Endothelial cell of umbilical vein (primary cell): Measurements from ENCODE around the gene MAK. TPM values are rescaled to one million over a fixed set of nuclear protein-coding genes. Genes with fewer than 3 reads are reported as not detected.

Experiments
- BruUV-seq: library from RNA; stranded (reverse); fragments of 400-500 nt; replicated peaks from 2 replicates; lab custom pipeline; 2021; lab: Mats Ljungman, UMichigan
- CTCF ChIA-PET: fragments of 300-600, 350-600 bp; sonication (Branson Sonifier 250); formaldehyde crosslinking; loops from one replicate; lab custom pipeline; 2021; ENCODE audit warnings: antibody characterized with exemption, inconsistent platforms; lab: Charles Lee
- POLR2A ChIA-PET: fragments of 300-600, 350-600 bp; sonication (Branson Sonifier 250); formaldehyde crosslinking; loops from one replicate; lab custom pipeline; 2021; ENCODE audit warnings: antibody characterized with exemption, inconsistent platforms; lab: Charles Lee
- DNase-seq: peaks from one replicate; pipeline ENCODE4 v3.0.0-alpha.2; 2011; ENCODE audit warnings: low read depth, low spot score
- FAIRE-seq: peaks from 2 replicates; lab custom pipeline; 2011; peaks lifted over from hg19 to GRCh38; lab: Jason Lieb, UNC
- H2AFZ ChIP-seq: 2 replicates; pipeline ENCODE4 v1.6.0; 2012; ENCODE audit warnings: low read depth, low read length, control low read depth, inconsistent platforms
- H3K27ac ChIP-seq: 2 replicates; pipeline ENCODE4 v1.5.1; 2011; ENCODE audit warnings: low read depth, mild to moderate bottlenecking, control low read depth, low read length, moderate library complexity; ENCODE audit not compliant: insufficient read depth
- H3K27me3 ChIP-seq, 2 experiments: 2 replicates each; pipeline versions ENCODE4 v1.6.0 to v1.6.1; 2011; ENCODE audit warnings: low read length in 2 of 2, mixed read lengths in 1 of 2; ENCODE audit not compliant: control insufficient read depth in 2 of 2, insufficient read depth in 2 of 2
- H3K36me3 ChIP-seq, 2 experiments: 2 replicates in 1 of 2; 3 replicates in 1 of 2; pipeline ENCODE4 v1.5.1; 2011; ENCODE audit warnings: low read length in 2 of 2, mild to moderate bottlenecking in 1 of 2, moderate library complexity in 1 of 2; ENCODE audit not compliant: control insufficient read depth in 2 of 2, insufficient read depth in 2 of 2; ENCODE audit errors: extremely low read depth in 1 of 2
- H3K4me1 ChIP-seq: 3 replicates; pipeline ENCODE4 v1.5.1; 2011; ENCODE audit warnings: mild to moderate bottlenecking, low read length; ENCODE audit not compliant: control insufficient read depth, insufficient read depth; ENCODE audit errors: extremely low read depth
- H3K4me2 ChIP-seq: 2 replicates; pipeline ENCODE4 v1.6.1; 2011; ENCODE audit warnings: low read length, control low read depth, mixed read lengths; ENCODE audit not compliant: insufficient read depth
- H3K4me3 ChIP-seq, 3 experiments: fragments of 200-600 bp in 1 of 3; sonication (generic), shearing (Covaris generic) in 1 of 3; replicated peaks in 1 of 3; 2 replicates each; pipeline ENCODE4 v1.5.1; 2011 to 2016; ENCODE audit warnings: control low read depth in 3 of 3, low read length in 3 of 3, mild to moderate bottlenecking in 2 of 3, inconsistent platforms in 1 of 3, low read depth in 1 of 3, moderate library complexity in 1 of 3; ENCODE audit not compliant: insufficient read depth in 1 of 3
- H3K79me2 ChIP-seq: 2 replicates; pipeline ENCODE4 v1.6.0; 2012; ENCODE audit warnings: low read length, inconsistent platforms; ENCODE audit not compliant: control insufficient read depth, insufficient read depth
- H3K9ac ChIP-seq: replicated peaks from 2 replicates; pipeline ENCODE3; 2011; ENCODE audit warnings: low read length, control low read depth; ENCODE audit not compliant: insufficient read depth; ENCODE audit errors: extremely low read depth
- H3K9me1 ChIP-seq: replicated peaks from 3 replicates; pipeline ENCODE4 v1.6.0; 2011; ENCODE audit warnings: mild to moderate bottlenecking, low read length; ENCODE audit not compliant: control insufficient read depth, insufficient read depth; ENCODE audit errors: extremely low read depth
- H3K9me3 ChIP-seq: replicated peaks from 2 replicates; pipeline ENCODE4 v1.5.1; 2012; ENCODE audit warnings: low read length, inconsistent platforms; ENCODE audit not compliant: control insufficient read depth, insufficient read depth
- H4K20me1 ChIP-seq: replicated peaks from 2 replicates; pipeline ENCODE3; 2011; ENCODE audit warnings: mild to moderate bottlenecking, low read length; ENCODE audit not compliant: control insufficient read depth, insufficient read depth; ENCODE audit errors: extremely low read depth
- EZH2 ChIP-seq: IDR thresholded peaks from 2 replicates; pipeline ENCODE4 v1.6.1; 2012; ENCODE audit warnings: borderline replicate concordance, low read depth, mild to moderate bottlenecking, moderate library complexity, low read length, inconsistent platforms; ENCODE audit not compliant: severe bottlenecking
- FOS ChIP-seq: IDR thresholded peaks from 2 replicates; pipeline ENCODE4 v1.6.1; 2011; ENCODE audit warnings: mild to moderate bottlenecking, low read length, moderate library complexity, borderline replicate concordance; ENCODE audit not compliant: insufficient read depth
- GATA2 ChIP-seq: IDR thresholded peaks from 2 replicates; pipeline ENCODE4 v1.7.0; 2011; ENCODE audit warnings: low read depth, mild to moderate bottlenecking, moderate library complexity, mixed read lengths, low read length; ENCODE audit not compliant: insufficient read length, insufficient read depth
- POLR2A ChIP-seq: IDR thresholded peaks from 2 replicates; pipeline ENCODE4 v1.6.1; 2012; ENCODE audit warnings: low read depth, mild to moderate bottlenecking, control low read depth, low read length
- POLR2AphosphoS5 ChIP-seq: IDR thresholded peaks from 2 replicates; pipeline ENCODE4 v1.6.1; 2012; ENCODE audit warnings: low read depth, mild to moderate bottlenecking, control low read depth, low read length, moderate library complexity; ENCODE audit not compliant: insufficient read depth
- dilution Hi-C: fragments of 300-500 bp; cut with MboI; formaldehyde crosslinking; loops from one replicate; pipeline ENCODE4 v1.15.0; 2019; ENCODE audit warnings: low sequenced_read_pairs; ENCODE audit not compliant: extremely low pct_ligation_motif_present
- intact Hi-C: fragments of 100-400 bp; cut with micrococcal nuclease; formaldehyde crosslinking; loops from one replicate; pipeline ENCODE4 v1.10.0; 2022
- polyA plus RNA-seq, 4 experiments: library from polyadenylated mRNA; depleted of rRNA in 3 of 4; stranded (reverse) in 3 of 4; unstranded in 1 of 4; fragments of >200 nt; gene quantifications; 2 replicates each; pipeline versions ENCODE4 v1.2.1 to v1.2.3, GENCODE V29; 2011 to 2012; ENCODE audit warnings: missing spikeins in 1 of 4
- total RNA-seq: library from RNA; stranded (reverse); gene quantifications from 2 replicates; pipeline ENCODE4 v1.2.3, GENCODE V29; 2021
- TF ChIP-seq, protein P1 (sequence below): IDR thresholded peaks from 2 replicates; pipeline ENCODE4 v1.6.1; 2011; ENCODE audit not compliant: insufficient read depth, insufficient read length
- TF ChIP-seq, protein P2 (sequence below), 2 donors: IDR thresholded peaks; 1 replicate in 1 of 2; 2 replicates in 1 of 2; pipeline ENCODE4 v1.5.1; 2011; ENCODE audit warnings: low read length in 2 of 2, mild to moderate bottlenecking in 2 of 2, moderate library complexity in 2 of 2, control low read depth in 1 of 2, inconsistent platforms in 1 of 2, low read depth in 1 of 2; ENCODE audit not compliant: insufficient read depth in 1 of 2; ENCODE audit errors: extremely low read depth in 1 of 2

Gene MAK
- total and polyA plus RNA-seq, 2 donors (not counting 3 experiments of a cell fraction or from before 2014, with no cell fraction given) = not detected

DNA sequence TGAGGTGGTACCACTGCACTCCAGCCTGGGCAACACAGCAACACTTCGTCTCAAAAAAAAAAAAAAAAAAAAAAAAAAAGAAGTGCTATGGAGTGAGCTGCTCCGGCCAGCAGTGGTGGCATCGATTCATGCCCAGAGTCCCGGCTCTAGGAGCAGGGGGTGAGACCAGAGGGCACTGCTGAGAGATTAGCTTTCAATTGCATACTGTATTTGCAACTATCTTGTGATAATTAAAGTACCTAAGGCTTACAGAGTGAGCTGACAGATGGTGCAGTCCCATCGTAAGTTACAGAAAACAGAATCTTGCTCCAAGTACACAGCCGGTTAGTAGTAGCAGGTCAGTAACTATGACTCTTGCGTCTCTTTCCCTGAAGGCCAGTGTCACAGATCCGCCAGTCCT is 59.3 kb downstream of the MAK start:
- POLR2A ChIA-PET = no interaction called here
- Histone ChIP-seq H3K27me3 (no peaks in the 10 kb centered on the region), H2AFZ (no peak overlapping the region), H3K27ac (no peak overlapping the region), H3K4me1 (no peaks in the 10 kb centered on the region), H3K9ac (no peak overlapping the region), H4K20me1 (no peaks in the 10 kb centered on the region), H3K36me3 (no peaks in the 10 kb centered on the region), H3K9me3 (no peaks in the 10 kb centered on the region), H3K9me1 (peaks cover 3% of the 10 kb centered on the region), H3K4me2 (no peak overlapping the region), H3K79me2 (no peaks in the 10 kb centered on the region), H3K4me3 (no peak overlapping the region)
- no peak for DNase-seq
- no TSS peak for BruUV-seq
- intact Hi-C loops (no loop called here), dilution Hi-C loops (no loop called here)
- no peak for FAIRE-seq
- CTCF ChIA-PET = interaction anchor here (0.6 to 1.6 kb wide), 3 partner anchors 9 to 292 kb away, joined by 3 to 4 read pairs (median 3); no protein-coding TSS in a partner anchor
- TF ChIP-seq, protein P1, sequence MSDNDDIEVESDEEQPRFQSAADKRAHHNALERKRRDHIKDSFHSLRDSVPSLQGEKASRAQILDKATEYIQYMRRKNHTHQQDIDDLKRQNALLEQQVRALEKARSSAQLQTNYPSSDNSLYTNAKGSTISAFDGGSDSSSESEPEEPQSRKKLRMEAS = no peak
- TF ChIP-seq, protein P2, sequence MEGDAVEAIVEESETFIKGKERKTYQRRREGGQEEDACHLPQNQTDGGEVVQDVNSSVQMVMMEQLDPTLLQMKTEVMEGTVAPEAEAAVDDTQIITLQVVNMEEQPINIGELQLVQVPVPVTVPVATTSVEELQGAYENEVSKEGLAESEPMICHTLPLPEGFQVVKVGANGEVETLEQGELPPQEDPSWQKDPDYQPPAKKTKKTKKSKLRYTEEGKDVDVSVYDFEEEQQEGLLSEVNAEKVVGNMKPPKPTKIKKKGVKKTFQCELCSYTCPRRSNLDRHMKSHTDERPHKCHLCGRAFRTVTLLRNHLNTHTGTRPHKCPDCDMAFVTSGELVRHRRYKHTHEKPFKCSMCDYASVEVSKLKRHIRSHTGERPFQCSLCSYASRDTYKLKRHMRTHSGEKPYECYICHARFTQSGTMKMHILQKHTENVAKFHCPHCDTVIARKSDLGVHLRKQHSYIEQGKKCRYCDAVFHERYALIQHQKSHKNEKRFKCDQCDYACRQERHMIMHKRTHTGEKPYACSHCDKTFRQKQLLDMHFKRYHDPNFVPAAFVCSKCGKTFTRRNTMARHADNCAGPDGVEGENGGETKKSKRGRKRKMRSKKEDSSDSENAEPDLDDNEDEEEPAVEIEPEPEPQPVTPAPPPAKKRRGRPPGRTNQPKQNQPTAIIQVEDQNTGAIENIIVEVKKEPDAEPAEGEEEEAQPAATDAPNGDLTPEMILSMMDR (IDR thresholded peaks at IDR 0.05; ENCODE audit: extremely low read depth in 1 of 2, insufficient read depth in 1 of 2, low read depth in 1 of 2, low read length in 2 of 2) = no peak
- TF ChIP-seq POLR2AphosphoS5 (no peak), EZH2 (no peak), POLR2A (no peak), FOS (no peak), GATA2 (no peak)
